ENCODE results near the gene CDC42EP4. TPM values are rescaled to one million over a fixed set of nuclear protein-coding genes. Genes with fewer than 3 reads are reported as not detected.
"Not testable (repeated sequence)": the region's sequence is repeated elsewhere in the genome, so short reads cannot be mapped to it uniquely, and the experiment has no call there.

Gene CDC42EP4
- total RNA-seq, 2 experiments from 2014 or later: 0.58 to 1.1 TPM

DNA sequence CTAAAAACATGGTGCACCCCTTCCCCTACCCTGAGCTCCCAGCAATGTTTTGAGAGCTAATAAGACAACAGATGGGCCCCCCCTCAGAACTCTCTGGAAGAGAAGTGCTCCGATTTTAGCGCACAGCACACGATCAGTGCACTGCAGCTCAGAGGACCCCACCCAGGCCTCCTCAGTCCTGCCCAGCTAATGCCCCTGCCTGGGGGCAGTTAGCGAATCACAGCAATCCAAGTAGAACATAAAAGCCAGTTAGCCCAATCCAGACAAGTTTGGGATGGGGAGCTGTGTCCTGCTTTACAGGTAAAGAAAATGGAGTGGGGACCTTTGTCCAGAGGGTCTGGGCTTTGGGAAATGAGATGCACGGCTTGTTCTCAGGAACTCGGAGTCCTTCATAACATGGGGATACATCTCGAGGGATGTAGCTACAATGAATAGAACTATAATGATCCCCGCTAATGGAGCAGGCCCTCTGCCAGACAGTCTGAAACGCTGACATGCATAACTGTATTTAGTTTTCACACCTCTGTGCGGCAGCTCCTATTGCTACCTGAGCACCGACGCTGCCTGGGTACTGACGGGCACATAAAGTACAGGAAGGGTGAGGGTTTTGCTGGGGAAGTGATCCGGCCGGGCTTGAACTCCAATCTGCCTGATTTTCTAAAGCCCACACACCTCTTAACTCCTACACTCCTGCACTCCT lies 29.7 kb upstream of the CDC42EP4 start:
- Mint-ChIP-seq H3K4me3 (no peak overlapping the region), H3K27me3 (ENCODE audit: low read depth) (no peaks in the 10 kb centered on the region), H3K36me3 (ENCODE audit: low read depth) (no peaks in the 10 kb centered on the region), H3K9me3 (ENCODE audit: insufficient read depth) (no peaks in the 10 kb centered on the region), H3K4me1 (ENCODE audit: low read depth) (no peaks in the 10 kb centered on the region), H3K27ac (no peak overlapping the region)
- no peak for ATAC-seq
- ChIA-PET CTCF (interaction anchor here (0.6 to 1.0 kb wide), 3 partner anchors 19 to 87 kb away, joined by 3 to 4 read pairs (median 3); no protein-coding TSS in a partner anchor), POLR2A (no interaction called here)
- no peak for DNase-seq

GRCh38 chr17:73340093-73340596 lies 28.3 kb upstream of the CDC42EP4 start:
- Mint-ChIP-seq H3K9me3 (ENCODE audit: insufficient read depth) (no peaks in the 10 kb centered on the region), H3K4me1 (ENCODE audit: low read depth) (no peaks in the 10 kb centered on the region), H3K36me3 (ENCODE audit: low read depth) (no peaks in the 10 kb centered on the region), H3K27ac (no peak overlapping the region), H3K4me3 (no peak overlapping the region), H3K27me3 (ENCODE audit: low read depth) (no peaks in the 10 kb centered on the region)
- ChIA-PET POLR2A (no interaction called here), CTCF (no interaction called here)
- no peak for ATAC-seq
- DNase-seq: no peak

DNA sequence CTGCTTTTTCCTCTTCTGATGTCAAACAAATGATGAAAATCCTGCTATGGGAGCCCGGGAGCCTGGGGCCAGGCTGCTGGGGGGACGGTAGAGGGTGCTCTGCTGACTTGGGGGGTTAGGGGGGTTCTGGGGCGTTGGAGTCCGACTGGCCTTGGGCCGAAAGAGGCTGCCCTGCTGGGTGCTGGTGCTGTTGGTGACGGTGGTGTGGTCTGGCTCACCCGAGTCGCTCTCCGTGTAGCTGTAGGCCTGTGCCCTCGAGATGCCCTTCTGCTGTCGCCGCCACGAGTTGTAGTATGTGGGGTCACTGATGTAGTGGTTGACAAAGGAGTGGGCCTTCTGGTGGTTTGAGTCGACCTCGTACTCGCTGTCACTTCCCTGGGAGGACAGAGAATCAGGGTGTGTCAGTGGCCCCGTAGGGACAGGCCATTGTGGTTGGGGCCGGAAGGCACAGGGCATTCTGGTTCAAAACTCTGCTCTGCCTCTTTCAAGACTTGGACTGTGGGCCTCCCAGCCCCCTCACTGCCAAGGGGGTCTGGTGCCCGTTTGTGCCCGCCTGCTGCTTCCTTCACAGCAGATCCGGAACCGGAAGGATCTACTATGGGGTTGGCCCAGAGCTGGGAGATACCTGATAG lies 26.9 kb upstream of the CDC42EP4 start:
- no peak for ATAC-seq
- Mint-ChIP-seq H3K27me3 (ENCODE audit: low read depth) (no peaks in the 10 kb centered on the region), H3K4me3 (no peak overlapping the region), H3K27ac (no peak overlapping the region), H3K36me3 (ENCODE audit: low read depth) (no peaks in the 10 kb centered on the region), H3K4me1 (ENCODE audit: low read depth) (no peaks in the 10 kb centered on the region), H3K9me3 (ENCODE audit: insufficient read depth) (no peaks in the 10 kb centered on the region)
- ChIA-PET CTCF (no interaction called here), POLR2A (no interaction called here)
- no peak for DNase-seq

DNA sequence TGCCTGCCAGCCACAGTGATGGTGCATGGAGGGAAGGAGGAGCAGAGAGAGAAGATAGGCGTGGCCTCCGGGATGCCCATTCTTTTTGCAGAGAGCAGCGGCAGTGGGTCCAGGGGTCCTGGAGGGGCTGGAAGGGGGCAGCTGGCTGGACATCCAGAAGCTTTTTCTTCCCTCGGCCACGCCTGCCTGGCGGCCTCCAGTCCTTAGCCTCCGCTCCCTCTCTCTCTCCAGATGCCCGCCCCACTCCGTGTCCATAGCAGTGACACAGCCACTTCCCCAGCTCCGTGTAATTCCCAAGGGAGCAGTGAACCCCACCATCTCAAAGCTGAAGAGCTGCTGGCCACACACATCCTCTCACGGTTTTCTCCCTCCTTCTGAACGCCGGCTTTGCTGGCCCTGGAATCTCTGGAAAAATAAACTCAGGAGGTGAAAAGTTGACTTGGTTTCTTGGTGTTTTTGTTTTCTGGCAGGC lies 26.3 kb upstream of the CDC42EP4 start:
- no peaks in the 10 kb centered on the region for H3K27me3 Mint-ChIP-seq (ENCODE audit: low read depth)
- no peak for DNase-seq
- no peaks in the 10 kb centered on the region for H3K4me1 Mint-ChIP-seq (ENCODE audit: low read depth)
- CTCF ChIA-PET: no interaction called here
- H3K9me3 Mint-ChIP-seq (ENCODE audit: insufficient read depth): no peaks in the 10 kb centered on the region
- POLR2A ChIA-PET: no interaction called here
- no peaks in the 10 kb centered on the region for H3K36me3 Mint-ChIP-seq (ENCODE audit: low read depth)
- no peak overlapping the region for H3K27ac Mint-ChIP-seq
- H3K4me3 Mint-ChIP-seq: no peak overlapping the region
- no peak for ATAC-seq

DNA sequence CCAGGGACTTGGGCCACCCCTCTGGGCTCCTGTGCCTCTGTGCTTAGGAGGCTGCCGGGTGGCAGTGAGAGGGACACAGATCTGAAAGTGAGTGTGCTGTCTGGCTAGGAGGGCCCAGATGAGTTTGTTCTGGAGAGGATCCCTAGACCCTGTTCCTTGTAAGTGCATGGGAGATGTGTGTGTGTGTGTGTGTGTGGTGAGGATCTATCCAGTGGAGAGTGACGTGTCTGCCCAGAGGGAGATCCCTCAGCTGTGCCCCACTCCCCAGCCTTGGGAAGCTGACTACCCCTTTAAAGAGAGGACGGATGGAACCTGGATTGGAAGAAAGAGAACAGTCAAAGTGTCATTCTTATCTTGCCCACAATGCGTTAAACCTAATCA lies 25.5 kb upstream of the CDC42EP4 start:
- ChIA-PET CTCF (no interaction called here), POLR2A (no interaction called here)
- H3K36me3 Mint-ChIP-seq (ENCODE audit: low read depth): no peaks in the 10 kb centered on the region
- ATAC-seq: no peak
- H3K4me1 Mint-ChIP-seq (ENCODE audit: low read depth): no peaks in the 10 kb centered on the region
- DNase-seq: no peak
- H3K9me3 Mint-ChIP-seq (ENCODE audit: insufficient read depth): no peaks in the 10 kb centered on the region
- no peaks in the 10 kb centered on the region for H3K27me3 Mint-ChIP-seq (ENCODE audit: low read depth)
- no peak overlapping the region for H3K27ac Mint-ChIP-seq
- no peak overlapping the region for H3K4me3 Mint-ChIP-seq

DNA sequence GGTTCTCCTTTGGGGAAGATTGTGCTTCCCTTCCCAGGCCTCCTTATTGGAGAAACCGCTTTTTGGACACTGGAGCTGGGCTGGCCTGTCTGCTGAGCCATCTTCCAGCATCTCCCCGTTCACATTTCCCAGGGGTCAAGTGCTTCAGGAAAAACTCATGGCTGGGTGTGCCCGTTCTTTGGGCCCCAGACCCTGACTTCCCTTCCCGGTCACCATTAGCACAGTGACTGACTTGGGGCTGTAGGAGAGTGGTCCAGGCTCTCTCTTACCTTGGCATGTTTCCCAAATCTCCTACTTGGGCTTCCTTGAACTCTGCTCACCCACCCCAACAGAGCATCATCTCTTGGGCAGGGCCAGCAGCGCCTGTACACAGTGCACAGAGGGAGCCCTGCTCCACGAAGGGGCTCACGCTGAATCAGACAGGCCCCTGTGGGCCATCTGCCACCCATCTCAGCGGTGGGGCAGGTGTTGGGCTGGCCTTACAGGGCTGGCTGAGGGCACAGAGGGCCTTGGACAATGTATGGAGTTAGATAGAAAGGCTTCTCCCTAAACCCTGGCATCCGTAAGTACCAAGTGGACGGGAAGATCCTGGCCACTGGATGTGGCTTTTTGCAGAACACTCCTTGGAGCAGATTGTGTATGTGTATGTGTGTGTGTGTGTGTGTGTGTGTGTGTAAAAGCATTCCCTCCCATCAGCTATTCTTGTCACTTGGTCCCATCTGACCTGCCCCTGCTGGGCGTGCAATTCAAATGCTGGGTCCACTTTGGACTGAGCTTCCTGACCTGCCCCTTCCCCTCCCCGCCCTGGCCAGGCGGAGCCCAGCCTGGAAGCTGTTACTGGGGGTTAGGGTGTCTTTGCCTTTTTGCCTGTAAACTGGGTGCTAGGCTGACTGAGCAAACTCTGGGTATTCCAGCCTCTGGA lies 24.9 kb upstream of the CDC42EP4 start:
- ChIA-PET CTCF (no interaction called here), POLR2A (no interaction called here)
- Mint-ChIP-seq H3K27me3 (ENCODE audit: low read depth) (no peaks in the 10 kb centered on the region), H3K4me3 (no peak overlapping the region), H3K36me3 (ENCODE audit: low read depth) (no peaks in the 10 kb centered on the region), H3K4me1 (ENCODE audit: low read depth) (no peaks in the 10 kb centered on the region), H3K27ac (no peak overlapping the region), H3K9me3 (ENCODE audit: insufficient read depth) (no peaks in the 10 kb centered on the region)
- DNase-seq (no peak), ATAC-seq (no peak)

DNA sequence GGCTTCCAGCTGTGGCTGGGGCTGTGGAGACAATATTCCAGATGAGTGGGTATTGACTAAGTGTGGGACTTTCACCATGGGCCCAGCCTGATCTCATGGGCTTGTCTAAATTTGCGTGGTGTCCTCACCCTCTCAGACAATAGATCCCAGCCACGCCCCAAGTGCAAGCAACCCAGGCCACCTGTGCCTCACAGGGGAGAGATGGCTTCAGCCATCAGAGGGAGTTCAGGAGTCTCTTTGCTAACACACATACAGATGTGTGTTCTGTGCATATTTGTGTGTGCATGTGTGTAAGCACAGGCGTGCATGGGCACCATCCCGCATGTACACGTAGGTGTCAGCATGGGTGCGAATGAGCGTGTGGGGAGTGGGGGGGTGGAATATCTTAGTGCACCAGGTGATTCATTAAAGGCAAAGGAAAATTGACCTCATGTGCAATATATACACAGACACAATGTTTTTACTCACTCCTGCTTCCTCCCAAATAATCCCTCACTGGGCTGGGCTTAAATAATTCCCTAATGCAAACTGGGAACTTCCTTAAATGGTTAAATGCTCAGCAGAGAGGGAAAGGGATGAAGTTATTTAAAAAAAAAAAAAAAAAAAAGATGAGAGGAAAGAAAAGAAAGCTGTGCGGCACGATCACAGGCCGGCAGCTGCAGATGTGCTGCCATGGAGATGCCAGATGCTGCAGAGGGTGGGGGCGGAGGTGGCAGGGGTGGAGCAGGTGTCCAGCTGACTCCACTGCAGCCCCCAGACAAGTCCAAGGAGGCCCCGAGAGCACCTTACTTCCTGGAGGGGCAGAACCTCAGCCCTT lies 24.0 kb upstream of the CDC42EP4 start:
- ChIA-PET POLR2A (no interaction called here), CTCF (no interaction called here)
- ATAC-seq: no peak
- no peak overlapping the region for H3K4me3 Mint-ChIP-seq
- no peaks in the 10 kb centered on the region for H3K36me3 Mint-ChIP-seq (ENCODE audit: low read depth)
- no peak overlapping the region for H3K27ac Mint-ChIP-seq
- DNase-seq: no peak
- H3K27me3 Mint-ChIP-seq (ENCODE audit: low read depth): no peaks in the 10 kb centered on the region
- H3K4me1 Mint-ChIP-seq (ENCODE audit: low read depth): no peaks in the 10 kb centered on the region
- H3K9me3 Mint-ChIP-seq (ENCODE audit: insufficient read depth): no peaks in the 10 kb centered on the region

DNA sequence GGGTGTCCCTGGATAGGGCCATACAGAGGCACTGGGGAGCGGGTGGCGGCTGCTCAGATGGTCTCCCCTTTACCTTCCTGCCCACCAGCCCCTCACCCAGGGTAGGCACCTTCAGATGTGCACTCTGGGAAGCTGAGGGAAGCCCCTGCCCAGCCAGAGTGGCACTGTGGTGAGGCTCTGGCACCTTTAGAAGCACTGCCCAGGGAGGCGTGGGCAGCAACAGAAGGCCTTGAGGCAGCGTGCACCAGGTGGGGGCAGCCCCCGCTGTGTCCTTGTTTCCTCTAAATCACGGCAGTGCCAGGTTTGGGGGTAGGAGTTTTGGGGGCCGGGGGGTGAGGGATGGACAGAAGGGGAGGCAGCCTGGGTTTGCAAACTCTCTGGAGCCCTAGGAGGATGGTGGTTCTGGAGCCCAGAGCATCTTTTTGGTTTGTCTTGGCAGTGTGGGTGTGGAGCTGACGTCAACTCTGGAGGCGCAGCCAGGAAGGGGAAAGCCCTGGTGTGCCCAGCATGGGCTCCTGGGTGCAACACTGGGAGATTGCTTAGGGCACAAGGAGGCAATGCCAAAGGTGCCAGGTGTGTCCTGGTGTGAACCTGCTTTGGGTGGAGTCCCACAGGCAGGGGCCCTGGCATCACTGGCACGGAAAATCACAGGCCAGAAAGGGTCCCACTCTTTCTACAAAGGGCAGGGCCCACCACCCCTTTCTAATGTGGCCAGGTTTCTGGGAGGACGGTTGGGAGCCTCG lies 23.1 kb upstream of the CDC42EP4 start:
- POLR2A ChIA-PET: no interaction called here
- CTCF ChIA-PET: no interaction called here
- no peak overlapping the region for H3K27ac Mint-ChIP-seq
- H3K36me3 Mint-ChIP-seq (ENCODE audit: low read depth): no peaks in the 10 kb centered on the region
- no peak overlapping the region for H3K4me3 Mint-ChIP-seq
- H3K4me1 Mint-ChIP-seq (ENCODE audit: low read depth): no peaks in the 10 kb centered on the region
- no peaks in the 10 kb centered on the region for H3K9me3 Mint-ChIP-seq (ENCODE audit: insufficient read depth)
- no peak for ATAC-seq
- no peaks in the 10 kb centered on the region for H3K27me3 Mint-ChIP-seq (ENCODE audit: low read depth)
- no peak for DNase-seq

GRCh38 chr17:73333445-73333844 lies 21.6 kb upstream of the CDC42EP4 start:
- H3K27me3 Mint-ChIP-seq (ENCODE audit: low read depth); H3K4me3 Mint-ChIP-seq; H3K27ac Mint-ChIP-seq; H3K4me1 Mint-ChIP-seq (ENCODE audit: low read depth); H3K36me3 Mint-ChIP-seq (ENCODE audit: low read depth); CTCF ChIA-PET; POLR2A ChIA-PET; ATAC-seq; H3K9me3 Mint-ChIP-seq (ENCODE audit: insufficient read depth); DNase-seq: not testable (repeated sequence)

DNA sequence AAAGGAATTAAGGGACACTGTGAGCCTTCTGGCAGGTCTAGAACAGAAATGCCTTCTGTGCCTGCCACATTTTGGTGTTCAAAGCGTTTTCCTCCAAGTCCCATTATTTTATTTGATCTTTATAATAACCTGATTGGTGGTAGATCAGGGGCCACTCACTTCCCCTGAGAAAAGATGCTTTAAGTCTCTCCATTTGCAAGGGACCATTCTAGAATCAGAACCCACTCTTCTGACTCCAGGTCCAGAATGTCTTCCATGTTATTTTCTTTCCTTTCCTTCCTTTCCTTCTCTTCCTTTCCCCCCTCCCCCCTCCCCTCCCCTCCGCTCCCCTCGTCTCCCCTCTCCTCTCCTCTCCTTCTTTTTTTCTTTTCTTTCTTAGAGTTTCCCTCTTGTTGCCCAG lies 19.3 kb upstream of the CDC42EP4 start:
- H3K4me3 Mint-ChIP-seq: no peak overlapping the region
- H3K9me3 Mint-ChIP-seq (ENCODE audit: insufficient read depth): no peaks in the 10 kb centered on the region
- H3K36me3 Mint-ChIP-seq (ENCODE audit: low read depth): no peaks in the 10 kb centered on the region
- H3K4me1 Mint-ChIP-seq (ENCODE audit: low read depth): no peaks in the 10 kb centered on the region
- DNase-seq (no peak), ATAC-seq (no peak)
- POLR2A ChIA-PET: no interaction called here
- no peak overlapping the region for H3K27ac Mint-ChIP-seq
- H3K27me3 Mint-ChIP-seq (ENCODE audit: low read depth): no peaks in the 10 kb centered on the region
- CTCF ChIA-PET: no interaction called here

DNA sequence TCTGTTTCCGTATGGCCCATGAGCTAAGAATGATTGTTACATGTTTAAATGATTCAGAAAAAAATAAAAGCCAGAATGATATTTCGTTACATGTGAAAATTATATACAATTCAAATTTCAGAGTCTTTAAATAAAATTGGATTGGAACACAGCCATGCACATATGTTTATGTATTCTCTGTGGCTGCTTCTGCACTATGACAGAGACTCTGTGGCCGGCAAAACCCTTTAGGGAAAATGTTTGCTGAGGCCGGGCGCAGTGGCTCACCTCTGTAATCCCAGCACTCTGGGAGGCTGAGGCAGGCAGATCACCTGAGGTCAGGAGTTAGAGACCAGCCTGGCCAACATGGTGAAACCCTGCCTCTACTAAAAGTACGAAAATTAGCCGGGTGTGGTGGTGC lies 15.9 kb upstream of the CDC42EP4 start:
- CTCF ChIA-PET: no interaction called here
- no peaks in the 10 kb centered on the region for H3K4me1 Mint-ChIP-seq (ENCODE audit: low read depth)

More for the DNA sequence above, 15.9 kb upstream of the CDC42EP4 start:
- ATAC-seq (no peak), DNase-seq (no peak)
- Mint-ChIP-seq H3K9me3 (ENCODE audit: insufficient read depth) (no peaks in the 10 kb centered on the region), H3K4me3 (no peak overlapping the region), H3K27me3 (ENCODE audit: low read depth) (peaks cover 2% of the 10 kb centered on the region), H3K36me3 (ENCODE audit: low read depth) (no peaks in the 10 kb centered on the region), H3K27ac (no peak overlapping the region)
- POLR2A ChIA-PET: no interaction called here

All from activated CD8-positive, alpha-beta T cell treated with anti-CD3 and anti-CD28 coated beads, Interleukin-2, amount 10 ng/mL, durations not matched to agents 7 days and 5 days (primary cell).